ENCODE measurements around the gene CTSF. TPM values are rescaled to one million over a fixed set of nuclear protein-coding genes. Genes with fewer than 3 reads are reported as not detected.

Gene CTSF
- total and polyA plus RNA-seq, 2 of the 8 experiments (the other 6 are each of a cell fraction or from before 2014, with no cell fraction given) = 0.58 to 2.3 TPM

- Histone ChIP-seq H4K20me1 (replicated peaks in 1 of 2; ENCODE audit: control insufficient read depth in 1 of 2, insufficient read depth in 2 of 2, low read length in 2 of 2) (no peaks in the 10 kb centered on the region), H3K27me3 (replicated peaks in 1 of 4; ENCODE audit: control insufficient read depth in 3 of 4, extremely low read depth in 1 of 4, insufficient read depth in 3 of 4, low read length in 3 of 4) (no peaks in the 10 kb centered on the region), H3K27ac (ENCODE audit: low read depth, low read length) (no peak overlapping the region), H2AFZ (ENCODE audit: low read length) (no peak overlapping the region), H2BK12ac (ENCODE audit: low read depth, low read length) (no peak overlapping the region), H2BK20ac (ENCODE audit: low read length) (no peak overlapping the region), H3K18ac (ENCODE audit: extremely low read depth, low read length) (no peak overlapping the region; the same call in 1 of the 2 replicates), H3K14ac (ENCODE audit: insufficient read length) (no peak overlapping the region), H3K9ac (replicated peaks in 1 of 4; ENCODE audit: extremely low read depth in 1 of 4, low read depth in 3 of 4, low read length in 3 of 4) (peak overlapping the region in 2 of 4 experiments; percentile 13 to 47; a peak in 1 of 7 replicates), H4K8ac (ENCODE audit: extremely low read depth, insufficient read depth, low read length) (peak overlapping the region; percentile 41; the same call in 1 of the 2 replicates), H3K4me2 (ENCODE audit: insufficient read depth in 1 of 2, low read depth in 2 of 2, low read length in 2 of 2) (peak overlapping the region; percentile 4 to 29; a peak in 2 of 4 replicates), H3K36me3 (ENCODE audit: control insufficient read depth in 2 of 4, insufficient read depth in 4 of 4, low read length in 3 of 4) (no peaks in the 10 kb centered on the region), H3K23ac (ENCODE audit: insufficient read length) (no peak overlapping the region), H3K4me3 (ENCODE audit: extremely low read depth in 1 of 4, insufficient read depth in 2 of 4, low read depth in 3 of 4, low read length in 4 of 4) (no peak overlapping the region), H2BK15ac (ENCODE audit: low read length) (peak overlapping the region; percentile 61; the same call in 1 of the 2 replicates), H3K23me2 (ENCODE audit: low read depth, low read length) (peaks cover 3% of the 10 kb centered on the region; the same call in 1 of the 2 replicates), H2AK5ac (ENCODE audit: low read depth, low read length) (no peak overlapping the region), H3K79me1 (ENCODE audit: low read depth, low read length) (no peaks in the 10 kb centered on the region; the same call in 1 of the 2 replicates), H2BK120ac (replicated peaks; ENCODE audit: low read depth, low read length) (no peak overlapping the region), H3K79me2 (ENCODE audit: control insufficient read depth in 1 of 2, insufficient read depth in 2 of 2, low read length in 2 of 2) (no peaks in the 10 kb centered on the region; a peak in 1 of 4 replicates), H3K4me1 (replicated peaks in 1 of 4; ENCODE audit: control insufficient read depth in 3 of 4, insufficient read depth in 4 of 4, low read length in 3 of 4) (peaks cover 0 to 23% (median 11%) of the 10 kb centered on the region in 4 experiments; a peak in 6 of 7 replicates), H2BK5ac (ENCODE audit: low read depth, low read length) (0 out of 2 replicates have a peak overlapping the region, but pooled peaks have one; percentile 48), H3K56ac (replicated peaks; ENCODE audit: insufficient read length, low read depth, low read length) (no peak overlapping the region), H4K5ac (ENCODE audit: insufficient read length, low read depth, low read length) (no peak overlapping the region), H3K9me3 (ENCODE audit: insufficient read depth in 2 of 2, low read depth in 1 of 2, low read length in 1 of 2) (no peaks in the 10 kb centered on the region), H4K91ac (replicated peaks; ENCODE audit: insufficient read length, low read length) (peak overlapping the region; percentile 41), H3K4ac (replicated peaks; ENCODE audit: insufficient read length, low read depth, low read length) (no peak overlapping the region)
- POLR2A ChIA-PET (ENCODE audit: partially characterized antibody) = interaction anchor here (1.0 to 2.4 kb wide), 8 partner anchors 9 to 134 kb away, joined by 3 to 7 read pairs (median 4); partner anchors contain the start of genes RBM14 and RBM4B
- CTCF ChIA-PET (ENCODE audit: partially characterized antibody) = interaction anchor here (0.8 to 1.6 kb wide), 7 partner anchors 9 to 134 kb away, joined by 3 to 4 read pairs (median 3); partner anchors contain the start of gene RBM4B
- DNase-seq (ENCODE audit: low read depth in 1 of 2, low spot score in 2 of 2) = no peak
- 81% methylated on average over 26 of the region's 26 CpGs; no CpG with 5 or more reads in 1 of the 2 experiments for WGBS, 2 experiments (ENCODE audit: extremely low coverage in 1 of 2, insufficient coverage in 1 of 2, insufficient read length in 1 of 2, insufficient replicate concordance in 2 of 2, low coverage in 1 of 2, low lambda C conversion rate in 2 of 2, missing lambda C conversion rate in 1 of 2)
- no peak for FAIRE-seq
- TF ChIP-seq BACH1 (IDR thresholded peaks at IDR 0.05; ENCODE audit: low read length) (0 out of 2 replicates have a peak, but pooled peaks have one; percentile 28), MAX (IDR thresholded peaks at IDR 0.05) (peak; percentile 50; the same call in 1 of the 2 replicates), CTCF (IDR thresholded peaks at IDR 0.05; ENCODE audit: control extremely low read depth in 1 of 3, insufficient read depth in 1 of 3, low read depth in 1 of 3, low read length in 3 of 3) (peak; percentile 43 to 61 (median 46)), RAD21 (IDR thresholded peaks at IDR 0.05 in 1 of 2, conservative IDR thresholded peaks at IDR 0.05 in 1 of 2; ENCODE audit: low read depth in 2 of 2, low read length in 2 of 2) (peak in 1 of 2 experiments; percentile 52; a peak in 2 of 4 replicates)
Observed at GRCh38 chr11:66543263-66544107, 24.9 kb downstream of the CTSF start.

Measured in H1 (cell line).